Psoas muscle (tissue), 8 donors: ENCODE results near the gene ZNF469. TPM values are rescaled to one million over a fixed set of nuclear protein-coding genes. Genes with fewer than 3 reads are reported as not detected.

Experiments used
- ATAC-seq, 4 donors: fragments of 200-7000 bp; cut with Tn5 transposase; one replicate each; pipeline ENCODE4 v1.9.1; 2020; ENCODE audit warnings: moderate library complexity in 3 of 4, mild to moderate bottlenecking in 2 of 4
- DNase-seq, 2 donors: peaks; one replicate each; pipeline ENCODE4 v3.0.0-alpha.2; 2020
- H3K27ac ChIP-seq: fragments of 200-600 bp; one replicate; pipeline ENCODE4 v1.8.0; 2022
- H3K27me3 ChIP-seq, 3 donors: fragments of 200-600 bp in 1 of 3; one replicate each; pipeline versions ENCODE4 v1.6.1 to v1.8.0; 2013 to 2022; ENCODE audit warnings: low read length in 2 of 3, mild to moderate bottlenecking in 2 of 3, moderate library complexity in 1 of 3; ENCODE audit not compliant: insufficient read depth in 3 of 3
- H3K36me3 ChIP-seq, 2 donors: fragments of 200-600 bp in 1 of 2; one replicate each; pipeline versions ENCODE4 v1.6.1 to v1.8.0; 2013 to 2022; ENCODE audit warnings: low read depth in 1 of 2, mild to moderate bottlenecking in 1 of 2, moderate library complexity in 1 of 2; ENCODE audit not compliant: insufficient read depth in 1 of 2
- H3K4me1 ChIP-seq: fragments of 200-600 bp; one replicate; pipeline ENCODE4 v1.8.0; 2022
- H3K4me3 ChIP-seq: fragments of 200-600 bp; one replicate; pipeline ENCODE4 v1.8.0; 2022; ENCODE audit warnings: mild to moderate bottlenecking
- H3K9me3 ChIP-seq: fragments of 200-600 bp; one replicate; pipeline ENCODE4 v1.8.0; 2022
- CTCF ChIP-seq: fragments of 200-600 bp; IDR thresholded peaks from one replicate; pipeline ENCODE4 v1.8.0; 2022; ENCODE audit warnings: antibody characterized with exemption
- WGBS, 3 donors: extraction: QIAGEN DNeasy Blood & Tissue Kit; methylation state at CpG; one replicate each; pipeline versions ENCODE4 v1.1.6 to v1.1.7; 2013; 5-methylcytosine and 5-hydroxymethylcytosine counted together
- intact Hi-C, 2 donors: fragments of 100-400 bp; cut with DNase I; formaldehyde crosslinking; loops; one replicate each; pipeline versions ENCODE4 v1.11.0 to v1.14.2; 2022
- polyA plus RNA-seq, 3 donors: library from polyadenylated mRNA; stranded (reverse); fragments of 200-250 nt; gene quantifications; one replicate each; pipeline ENCODE4 v1.2.3, GENCODE V29; 2013
- total RNA-seq, 4 donors: library from RNA; stranded (reverse); fragmentation: NEBNext Ultra II Directional in 2 of 4; extraction: Animal tissue kit (Norgen Biotek cat#: 25700) in 2 of 4; gene quantifications; one replicate each; pipeline versions ENCODE4 v1.2.1 to v1.2.4, GENCODE V29; 2021 to 2023
- donor health status: healthy with polysubstance abuse.
- donor health status: DM: no; HTN: no; CAD: no; lungs with moderate emphysema.
- donor health status: Bipolar disorder and iron deficiency.
- donor health status: healthy.
- donor health status: DM: yes; HTN: yes; CAD: no.
- donor health status: DM: no; HTN: no; CAD: no.
- donor health status: DM: no; HTN: no; CAD: no.
- donor health status: DM: yes; HTN: yes; CAD: no.

The ZNF469 gene
- total and polyA plus RNA-seq, 7 donors = 0.08 to 1.7 (median 0.30) TPM

DNA sequence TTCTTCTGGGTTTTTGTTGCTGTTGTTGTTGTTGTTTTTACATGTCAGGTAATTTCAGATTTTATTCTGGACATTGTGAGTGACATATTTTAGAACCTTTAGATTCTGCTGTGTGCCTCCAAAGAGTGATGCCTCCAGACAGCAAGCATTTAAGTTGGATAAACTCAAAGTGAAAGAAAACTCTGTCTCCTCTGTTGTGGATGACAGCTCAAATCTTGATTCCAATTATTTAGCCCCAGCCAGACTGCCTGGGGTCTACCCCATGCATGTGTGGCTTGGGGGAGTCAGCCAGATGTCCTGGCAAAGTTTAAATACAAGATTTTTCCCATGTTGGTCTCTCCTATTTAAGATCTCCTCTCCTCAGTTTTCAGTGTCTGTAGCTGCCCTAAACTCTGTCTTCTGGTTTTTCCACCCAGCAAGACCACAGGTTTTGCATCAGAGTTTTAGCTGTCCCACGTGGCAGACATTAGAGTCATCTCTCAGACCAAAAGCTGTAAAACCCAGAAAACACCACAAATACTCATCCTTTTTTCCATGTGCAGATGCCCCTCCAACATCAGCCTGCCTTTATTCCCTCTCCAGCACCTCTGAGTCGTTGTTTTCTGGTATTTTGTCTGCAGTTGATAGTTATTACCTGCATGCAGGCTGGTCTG is 19.4 kb upstream of the ZNF469 start:
- Histone ChIP-seq H3K27me3 (peaks cover 0 to 11% (median 6%) of the 10 kb centered on the region in 3 donors), H3K27ac (no peak overlapping the region), H3K9me3 (no peaks in the 10 kb centered on the region), H3K4me3 (no peak overlapping the region), H3K36me3 (no peaks in the 10 kb centered on the region), H3K4me1 (no peaks in the 10 kb centered on the region)
- DNase-seq (no peak), ATAC-seq (no peak)
- no peak for TF ChIP-seq CTCF
- WGBS, 3 donors = 39 to 58% (median 41%) methylated on average over 2 of the region's 2 CpGs
- intact Hi-C loops = no loop called here

GRCh38 chr16:88365244-88365865 is 17.4 kb upstream of the ZNF469 start:
- DNase-seq = peak; percentile 4 to 31
- intact Hi-C loops = no loop called here
- H3K27ac ChIP-seq = no peak overlapping the region
- H3K4me3 ChIP-seq = no peak overlapping the region
- peak in 2 of 4 donors; percentile 33 to 75 for ATAC-seq
- peaks cover 0 to 7% (median 0%) of the 10 kb centered on the region in 3 donors for H3K27me3 ChIP-seq
- H3K4me1 ChIP-seq = no peaks in the 10 kb centered on the region
- TF ChIP-seq CTCF = no peak
- 67 to 71% (median 67%) methylated on average over 6 of the region's 6 CpGs for WGBS, 3 donors
- H3K36me3 ChIP-seq = no peaks in the 10 kb centered on the region
- no peaks in the 10 kb centered on the region for H3K9me3 ChIP-seq

DNA sequence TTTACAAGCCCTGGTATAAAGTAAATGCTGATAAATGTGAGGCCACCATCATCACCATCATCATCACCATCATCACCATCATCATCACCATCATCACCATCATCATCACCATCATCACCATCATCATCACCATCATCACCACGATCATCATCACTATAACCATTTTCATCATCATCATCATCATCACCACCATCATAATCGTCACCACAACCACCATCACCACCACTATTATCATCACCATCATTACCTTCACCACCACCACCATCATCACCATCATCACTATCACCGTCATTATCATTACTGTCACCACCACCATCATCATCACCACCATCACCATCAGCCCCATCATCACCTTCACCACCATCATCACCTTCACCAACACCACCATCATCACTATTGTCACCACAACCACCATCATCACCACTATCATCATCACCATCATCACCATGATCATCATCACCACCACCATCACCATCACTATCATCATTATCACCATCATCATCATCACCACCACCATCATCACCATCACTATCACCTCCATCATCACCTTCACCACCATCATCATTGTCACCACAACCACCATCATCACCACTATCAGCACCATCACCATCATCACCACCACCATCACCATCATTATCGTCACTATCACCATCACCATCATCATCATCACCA is 16.6 kb upstream of the ZNF469 start:
- DNase-seq (no peak), ATAC-seq (no peak)
- Histone ChIP-seq H3K27ac (no peak overlapping the region), H3K4me1 (no peaks in the 10 kb centered on the region), H3K27me3 (peaks cover 0 to 7% (median 0%) of the 10 kb centered on the region in 3 donors), H3K36me3 (no peaks in the 10 kb centered on the region), H3K4me3 (no peak overlapping the region), H3K9me3 (no peaks in the 10 kb centered on the region)
- TF ChIP-seq CTCF = no peak
- 75 to 83% (median 83%) methylated on average over 4 of the region's 4 CpGs for WGBS, 3 donors
- intact Hi-C loops = no loop called here

- ATAC-seq (no peak), DNase-seq (no peak)
- H3K4me3 ChIP-seq = no peak overlapping the region
- no peak for TF ChIP-seq CTCF
- H3K9me3 ChIP-seq = no peaks in the 10 kb centered on the region
- H3K27me3 ChIP-seq = peaks cover 0 to 7% (median 0%) of the 10 kb centered on the region in 3 donors
- intact Hi-C loops = no loop called here
- H3K27ac ChIP-seq = no peak overlapping the region
- no peaks in the 10 kb centered on the region for H3K4me1 ChIP-seq
- WGBS, 3 donors = 87 to 100% (median 97%) methylated on average over 4 of the region's 4 CpGs
- H3K36me3 ChIP-seq = no peaks in the 10 kb centered on the region
Measured at GRCh38 chr16:88366704-88367047, 16.1 kb upstream of the ZNF469 start.
